ENCODE measurements around the gene AOX1.
"Not testable (repeated sequence)": the region's sequence is repeated elsewhere in the genome, so short reads cannot be mapped to it uniquely, and the experiment has no call there.

AOX1 gene
- long read RNA-seq: 0 reads

GRCh38 chr2:200585730-200586643 is at the start of gene AOX1:
AOX1 (plus strand) TSS chr2:200586014; CDS start chr2:200586109, 95 bp downstream.
- no peak for DNase-seq (ENCODE audit: low read depth in 1 of 2, low spot score in 1 of 2)
- H3K27me3 ChIP-seq (ENCODE audit: insufficient read depth, poor library complexity, severe bottlenecking): no peaks in the 10 kb centered on the region
- no peak within 1 kb of the TSS for H3K27ac ChIP-seq (replicated peaks)
- no peak for TF ChIP-seq SPI1 (IDR thresholded peaks at IDR 0.05; ENCODE audit: borderline replicate concordance, low read depth)
- no peak for TF ChIP-seq POLR2AphosphoS5 (IDR thresholded peaks at IDR 0.05; ENCODE audit: low read depth)
- no peak for TF ChIP-seq GABPA (IDR thresholded peaks at IDR 0.05; ENCODE audit: low read depth)
- TF ChIP-seq REST (IDR thresholded peaks at IDR 0.05; ENCODE audit: insufficient replicate concordance, low read depth): no peak
- H3K4me3 ChIP-seq (replicated peaks; ENCODE audit: insufficient read depth, low read length): no peak within 1 kb of the TSS

GRCh38 chr2:200538139-200538538 is 47.7 kb upstream of the AOX1 start:
- no peak overlapping the region for H3K4me3 ChIP-seq (replicated peaks; ENCODE audit: insufficient read depth, low read length)
- no peaks in the 10 kb centered on the region for H3K27me3 ChIP-seq (ENCODE audit: insufficient read depth, poor library complexity, severe bottlenecking)
- TF ChIP-seq SPI1 (IDR thresholded peaks at IDR 0.05; ENCODE audit: borderline replicate concordance, low read depth) (no peak), CTCF (IDR thresholded peaks at IDR 0.05; ENCODE audit: insufficient read depth, low read length) (no peak), GABPA (IDR thresholded peaks at IDR 0.05; ENCODE audit: low read depth) (no peak), REST (IDR thresholded peaks at IDR 0.05; ENCODE audit: insufficient replicate concordance, low read depth) (no peak), POLR2AphosphoS5 (IDR thresholded peaks at IDR 0.05; ENCODE audit: low read depth) (no peak)
- DNase-seq (ENCODE audit: low read depth in 1 of 2, low spot score in 1 of 2): no peak
- H3K27ac ChIP-seq (replicated peaks): no peak overlapping the region

GRCh38 chr2:200540793-200541192 is 45.0 kb upstream of the AOX1 start:
- TF ChIP-seq GABPA (IDR thresholded peaks at IDR 0.05; ENCODE audit: low read depth): no peak
- no peak overlapping the region for H3K4me3 ChIP-seq (replicated peaks; ENCODE audit: insufficient read depth, low read length)

GRCh38 chr2:200566596-200566995 is 19.2 kb upstream of the AOX1 start:
- DNase-seq (ENCODE audit: low read depth in 1 of 2, low spot score in 1 of 2); H3K4me3 ChIP-seq (replicated peaks; ENCODE audit: insufficient read depth, low read length); H3K27ac ChIP-seq (replicated peaks); H3K27me3 ChIP-seq (ENCODE audit: insufficient read depth, poor library complexity, severe bottlenecking): not testable (repeated sequence)

More at GRCh38 chr2:200540793-200541192, 45.0 kb upstream of the AOX1 start:
- H3K27ac ChIP-seq (replicated peaks): no peak overlapping the region
- DNase-seq (ENCODE audit: low read depth in 1 of 2, low spot score in 1 of 2): no peak
- H3K27me3 ChIP-seq (ENCODE audit: insufficient read depth, poor library complexity, severe bottlenecking): no peaks in the 10 kb centered on the region

- no peak for TF ChIP-seq REST (IDR thresholded peaks at IDR 0.05; ENCODE audit: insufficient replicate concordance, low read depth)
- TF ChIP-seq SPI1 (IDR thresholded peaks at IDR 0.05; ENCODE audit: borderline replicate concordance, low read depth): no peak
- TF ChIP-seq CTCF (IDR thresholded peaks at IDR 0.05; ENCODE audit: insufficient read depth, low read length): no peak
- TF ChIP-seq GABPA (IDR thresholded peaks at IDR 0.05; ENCODE audit: low read depth): no peak
- no peak for TF ChIP-seq POLR2AphosphoS5 (IDR thresholded peaks at IDR 0.05; ENCODE audit: low read depth)
- no peak for DNase-seq (ENCODE audit: low read depth in 1 of 2, low spot score in 1 of 2)
- H3K4me3 ChIP-seq (replicated peaks; ENCODE audit: insufficient read depth, low read length): no peak overlapping the region
Measured at GRCh38 chr2:200567932-200568331, 17.9 kb upstream of the AOX1 start.

More at GRCh38 chr2:200567932-200568331, 17.9 kb upstream of the AOX1 start:
- H3K27ac ChIP-seq (replicated peaks): no peak overlapping the region
- no peaks in the 10 kb centered on the region for H3K27me3 ChIP-seq (ENCODE audit: insufficient read depth, poor library complexity, severe bottlenecking)
